NT2/D1 (cell line): ENCODE results near the gene CARD11.

ENCODE experiments used
- DNase-seq: peaks from one replicate; pipeline ENCODE4 v3.0.0-alpha.2; 2011; ENCODE audit warnings: low read depth, low spot score
- H3K27me3 ChIP-seq: 2 replicates; pipeline ENCODE4 v1.6.0; 2011; ENCODE audit warnings: mild to moderate bottlenecking; ENCODE audit not compliant: insufficient read length, insufficient read depth
- H3K36me3 ChIP-seq: 2 replicates; pipeline ENCODE4 v1.6.1; 2011; ENCODE audit warnings: mild to moderate bottlenecking, low read length, mixed read lengths; ENCODE audit not compliant: insufficient read depth, insufficient read length
- H3K4me1 ChIP-seq: 2 replicates; pipeline ENCODE4 v1.5.1; 2011; ENCODE audit not compliant: insufficient read depth, insufficient read length
- H3K4me3 ChIP-seq: 2 replicates; pipeline ENCODE4 v1.5.1; 2011; ENCODE audit warnings: low read depth; ENCODE audit not compliant: insufficient read length
- H3K9ac ChIP-seq: 2 replicates; pipeline ENCODE4 v1.6.0; 2011; ENCODE audit warnings: low read depth; ENCODE audit not compliant: insufficient read length
- H3K9me3 ChIP-seq: 2 replicates; pipeline ENCODE4 v1.5.1; 2011; ENCODE audit warnings: mild to moderate bottlenecking, low read length; ENCODE audit not compliant: insufficient read depth
- SUZ12 ChIP-seq: IDR thresholded peaks from 2 replicates; pipeline ENCODE4 v1.6.1; 2011; ENCODE audit not compliant: insufficient read length, insufficient read depth; ENCODE audit errors: extremely low read depth
- YY1 ChIP-seq: IDR thresholded peaks from 2 replicates; pipeline ENCODE4 v1.6.1; 2011; ENCODE audit not compliant: insufficient read length, insufficient read depth
- ZNF274 ChIP-seq: IDR thresholded peaks from 2 replicates; pipeline ENCODE4 v1.6.1; 2011; ENCODE audit warnings: mild to moderate bottlenecking, low read depth, low read length

The CARD11 gene

GRCh38 chr7:2982401-2982800, 61.3 kb downstream of the CARD11 start:
- H3K36me3 ChIP-seq = no peaks in the 10 kb centered on the region
- no peak for TF ChIP-seq ZNF274
- TF ChIP-seq YY1 = no peak
- no peak for TF ChIP-seq SUZ12
- H3K9me3 ChIP-seq = peaks cover 8% of the 10 kb centered on the region; the same call in 1 of the 2 replicates
- no peak overlapping the region for H3K4me3 ChIP-seq
- no peaks in the 10 kb centered on the region for H3K27me3 ChIP-seq
- H3K9ac ChIP-seq = no peak overlapping the region
- H3K4me1 ChIP-seq = peaks cover 12% of the 10 kb centered on the region
- no peak for DNase-seq

DNA sequence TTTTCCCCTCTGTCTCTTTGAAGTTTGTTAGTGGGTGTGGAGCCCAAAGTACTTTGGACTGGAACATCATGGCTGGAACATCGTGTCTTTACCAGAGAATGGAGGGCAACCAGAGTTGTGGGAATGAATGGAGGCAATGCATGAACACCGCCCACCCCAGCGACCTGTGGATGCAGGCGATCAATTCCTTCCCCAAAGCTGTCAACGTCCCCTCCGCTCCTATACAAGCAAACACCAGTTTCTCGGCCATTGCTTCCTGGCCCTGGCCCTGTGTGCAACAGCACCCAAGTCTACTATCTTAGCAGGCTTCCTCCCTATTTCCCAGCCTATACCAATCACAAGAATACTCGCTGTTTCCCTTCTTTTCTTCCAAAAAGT, 62.6 kb downstream of the CARD11 start:
- peaks cover 12% of the 10 kb centered on the region for H3K4me1 ChIP-seq
- no peaks in the 10 kb centered on the region for H3K27me3 ChIP-seq
- H3K36me3 ChIP-seq = no peaks in the 10 kb centered on the region
- no peak for DNase-seq
- H3K4me3 ChIP-seq = no peak overlapping the region
- H3K9ac ChIP-seq = no peak overlapping the region
- TF ChIP-seq SUZ12 (no peak), YY1 (no peak), ZNF274 (no peak)
- H3K9me3 ChIP-seq = no peaks in the 10 kb centered on the region

GRCh38 chr7:2980401-2981102, 63.1 kb downstream of the CARD11 start:
- Histone ChIP-seq H3K36me3 (no peaks in the 10 kb centered on the region), H3K27me3 (no peaks in the 10 kb centered on the region), H3K4me3 (no peak overlapping the region), H3K9ac (no peak overlapping the region), H3K4me1 (peaks cover 12% of the 10 kb centered on the region), H3K9me3 (no peaks in the 10 kb centered on the region)
- TF ChIP-seq SUZ12 (no peak), ZNF274 (no peak), YY1 (no peak)
- DNase-seq = no peak

- DNase-seq = no peak
- Histone ChIP-seq H3K36me3 (no peaks in the 10 kb centered on the region), H3K9ac (no peak overlapping the region), H3K9me3 (no peaks in the 10 kb centered on the region), H3K4me3 (no peak overlapping the region), H3K27me3 (no peaks in the 10 kb centered on the region), H3K4me1 (peaks cover 12% of the 10 kb centered on the region)
- no peak for TF ChIP-seq SUZ12
- no peak for TF ChIP-seq ZNF274
- no peak for TF ChIP-seq YY1
Measured at GRCh38 chr7:2979951-2980350, 63.7 kb downstream of the CARD11 start.

DNA sequence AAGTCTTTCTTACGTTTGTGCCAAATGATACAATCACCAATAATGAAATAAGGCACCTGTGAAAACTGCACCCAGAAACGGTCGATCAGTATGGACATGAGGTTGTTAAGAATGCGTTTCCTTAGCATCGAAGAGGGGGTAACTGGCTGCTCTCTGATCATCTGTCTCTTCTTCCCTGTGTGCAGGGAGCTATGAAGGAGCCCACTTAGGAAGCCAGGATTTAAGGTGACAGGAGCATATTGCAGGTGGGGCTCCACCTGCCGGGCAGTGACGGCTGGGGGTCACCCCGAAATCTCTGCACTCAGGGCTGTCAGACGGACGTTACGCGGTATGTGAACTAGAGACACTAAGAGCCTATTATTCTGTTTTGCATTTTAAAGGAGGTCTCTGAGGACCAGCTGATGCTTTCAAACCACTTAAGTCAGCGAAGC, 64.5 kb downstream of the CARD11 start:
- Histone ChIP-seq H3K4me3 (no peak overlapping the region), H3K9ac (no peak overlapping the region), H3K4me1 (peaks cover 12% of the 10 kb centered on the region), H3K9me3 (no peaks in the 10 kb centered on the region), H3K27me3 (no peaks in the 10 kb centered on the region), H3K36me3 (no peaks in the 10 kb centered on the region)
- DNase-seq = no peak
- no peak for TF ChIP-seq ZNF274
- TF ChIP-seq SUZ12 = no peak
- TF ChIP-seq YY1 = no peak

- TF ChIP-seq ZNF274 (no peak), YY1 (no peak), SUZ12 (no peak)
- Histone ChIP-seq H3K4me3 (no peak overlapping the region), H3K36me3 (no peaks in the 10 kb centered on the region), H3K27me3 (no peaks in the 10 kb centered on the region), H3K9me3 (no peaks in the 10 kb centered on the region), H3K9ac (no peak overlapping the region), H3K4me1 (peaks cover 12% of the 10 kb centered on the region)
- no peak for DNase-seq
Measured at GRCh38 chr7:2978408-2978807, 65.3 kb downstream of the CARD11 start.

GRCh38 chr7:2975821-2976371, 67.8 kb downstream of the CARD11 start:
- Histone ChIP-seq H3K9ac (no peak overlapping the region), H3K27me3 (no peaks in the 10 kb centered on the region), H3K9me3 (no peaks in the 10 kb centered on the region), H3K4me1 (peaks cover 12% of the 10 kb centered on the region), H3K4me3 (no peak overlapping the region), H3K36me3 (no peaks in the 10 kb centered on the region)
- TF ChIP-seq ZNF274 (no peak), SUZ12 (no peak), YY1 (no peak)
- DNase-seq = no peak
